ENCODE results near the gene BRSK1.

BRSK1 gene

DNA sequence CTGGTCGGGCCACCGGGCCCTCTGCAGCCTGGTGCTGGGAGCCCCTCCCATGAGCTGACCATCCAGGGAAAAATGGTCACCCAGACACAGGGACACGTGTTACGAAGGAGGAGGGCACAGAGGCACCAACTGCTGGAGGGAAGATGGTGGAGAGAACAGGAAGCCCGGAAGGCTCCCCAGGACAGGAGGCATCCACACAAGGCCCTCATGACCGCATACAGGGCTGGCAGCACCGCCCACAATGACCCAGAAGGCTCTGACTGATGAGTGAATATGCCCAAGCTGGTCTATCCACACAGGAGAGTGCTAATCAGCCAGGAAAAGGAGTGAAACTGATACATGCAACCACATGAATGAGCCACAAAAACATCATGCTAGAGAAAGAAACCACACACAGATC, 41.3 kb upstream of the BRSK1 start:
- no peaks in the 10 kb centered on the region for H3F3A ChIP-seq (ENCODE audit: control insufficient read depth, insufficient read depth)
- H3K79me2 ChIP-seq (ENCODE audit: control insufficient read depth, low read length): peaks cover 45% of the 10 kb centered on the region
- TF ChIP-seq, protein P1, sequence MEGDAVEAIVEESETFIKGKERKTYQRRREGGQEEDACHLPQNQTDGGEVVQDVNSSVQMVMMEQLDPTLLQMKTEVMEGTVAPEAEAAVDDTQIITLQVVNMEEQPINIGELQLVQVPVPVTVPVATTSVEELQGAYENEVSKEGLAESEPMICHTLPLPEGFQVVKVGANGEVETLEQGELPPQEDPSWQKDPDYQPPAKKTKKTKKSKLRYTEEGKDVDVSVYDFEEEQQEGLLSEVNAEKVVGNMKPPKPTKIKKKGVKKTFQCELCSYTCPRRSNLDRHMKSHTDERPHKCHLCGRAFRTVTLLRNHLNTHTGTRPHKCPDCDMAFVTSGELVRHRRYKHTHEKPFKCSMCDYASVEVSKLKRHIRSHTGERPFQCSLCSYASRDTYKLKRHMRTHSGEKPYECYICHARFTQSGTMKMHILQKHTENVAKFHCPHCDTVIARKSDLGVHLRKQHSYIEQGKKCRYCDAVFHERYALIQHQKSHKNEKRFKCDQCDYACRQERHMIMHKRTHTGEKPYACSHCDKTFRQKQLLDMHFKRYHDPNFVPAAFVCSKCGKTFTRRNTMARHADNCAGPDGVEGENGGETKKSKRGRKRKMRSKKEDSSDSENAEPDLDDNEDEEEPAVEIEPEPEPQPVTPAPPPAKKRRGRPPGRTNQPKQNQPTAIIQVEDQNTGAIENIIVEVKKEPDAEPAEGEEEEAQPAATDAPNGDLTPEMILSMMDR (IDR thresholded peaks at IDR 0.05; ENCODE audit: low read depth, low read length, poor library complexity, severe bottlenecking): no peak
- TF ChIP-seq EZH2phosphoT487 (IDR thresholded peaks at IDR 0.05; ENCODE audit: borderline replicate concordance, low read length): no peak
- H3K36me3 ChIP-seq (ENCODE audit: control insufficient read depth, low read length): peaks cover 95% of the 10 kb centered on the region
- H3K9me3 ChIP-seq (ENCODE audit: control insufficient read depth, insufficient read depth, low read length): no peaks in the 10 kb centered on the region
- H3K4me1 ChIP-seq (ENCODE audit: control insufficient read depth, low read length): no peaks in the 10 kb centered on the region
- H3K4me2 ChIP-seq (ENCODE audit: low read length): no peak overlapping the region
- no peaks in the 10 kb centered on the region for H3K9me2 ChIP-seq (replicated peaks; ENCODE audit: control insufficient read depth, low read length)
- no peak overlapping the region for H3K4me3 ChIP-seq (ENCODE audit: low read length)
- H4K20me1 ChIP-seq (ENCODE audit: control insufficient read depth, insufficient read depth, low read depth, low read length): peaks cover 12% of the 10 kb centered on the region; the same call in 1 of the 2 replicates
- no peak overlapping the region for H3K27ac ChIP-seq (ENCODE audit: low read depth, low read length)
- H3K27me3 ChIP-seq (ENCODE audit: control insufficient read depth, low read length): no peaks in the 10 kb centered on the region

DNA sequence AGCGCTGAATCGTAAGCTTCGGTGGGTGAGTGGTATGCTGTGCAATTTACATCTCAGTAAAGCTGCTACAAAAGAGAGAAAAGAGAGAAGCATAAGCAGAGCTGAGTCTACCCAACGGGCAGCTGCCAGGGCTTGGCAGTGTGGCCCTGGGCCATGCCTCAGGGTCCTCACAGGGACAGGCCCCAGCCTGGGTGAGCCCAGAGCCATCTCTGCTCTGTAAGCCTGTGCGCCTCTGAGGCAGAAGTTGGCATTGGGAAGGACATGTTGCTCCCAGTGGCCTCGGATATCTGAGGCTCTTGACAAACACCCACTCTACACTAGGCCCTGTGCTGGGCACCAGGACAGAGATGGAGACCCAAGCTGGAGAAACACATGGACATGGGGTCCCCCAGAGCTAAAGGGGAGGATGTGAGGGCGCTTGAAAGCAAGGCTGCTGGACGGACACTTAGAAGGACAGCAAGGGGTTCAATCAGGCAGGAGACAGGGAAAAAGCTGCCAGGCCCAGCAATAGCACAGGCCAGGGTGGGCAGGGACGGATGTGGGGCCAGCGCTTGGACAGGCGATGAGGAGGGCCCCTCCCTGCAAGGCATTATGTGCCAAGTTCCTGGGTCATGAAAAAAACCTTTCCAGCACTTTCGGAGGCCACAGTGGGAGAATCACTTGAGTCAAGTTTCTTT, 39.7 kb upstream of the BRSK1 start:
- H3F3A ChIP-seq (ENCODE audit: control insufficient read depth, insufficient read depth): no peaks in the 10 kb centered on the region
- H3K79me2 ChIP-seq (ENCODE audit: control insufficient read depth, low read length): peaks cover 59% of the 10 kb centered on the region
- no peak overlapping the region for H3K4me2 ChIP-seq (ENCODE audit: low read length)
- H3K9me2 ChIP-seq (replicated peaks; ENCODE audit: control insufficient read depth, low read length): no peaks in the 10 kb centered on the region
- no peaks in the 10 kb centered on the region for H3K27me3 ChIP-seq (ENCODE audit: control insufficient read depth, low read length)
- H4K20me1 ChIP-seq (ENCODE audit: control insufficient read depth, insufficient read depth, low read depth, low read length): peaks cover 21% of the 10 kb centered on the region; the same call in 1 of the 2 replicates
- peaks cover 95% of the 10 kb centered on the region for H3K36me3 ChIP-seq (ENCODE audit: control insufficient read depth, low read length)
- H3K4me1 ChIP-seq (ENCODE audit: control insufficient read depth, low read length): no peaks in the 10 kb centered on the region
- no peak for TF ChIP-seq EZH2phosphoT487 (IDR thresholded peaks at IDR 0.05; ENCODE audit: borderline replicate concordance, low read length)
- TF ChIP-seq, protein P1 (IDR thresholded peaks at IDR 0.05; ENCODE audit: low read depth, low read length, poor library complexity, severe bottlenecking): no peak
- H3K9me3 ChIP-seq (ENCODE audit: control insufficient read depth, insufficient read depth, low read length): no peaks in the 10 kb centered on the region
- no peak overlapping the region for H3K4me3 ChIP-seq (ENCODE audit: low read length)
- no peak overlapping the region for H3K27ac ChIP-seq (ENCODE audit: low read depth, low read length)

DNA sequence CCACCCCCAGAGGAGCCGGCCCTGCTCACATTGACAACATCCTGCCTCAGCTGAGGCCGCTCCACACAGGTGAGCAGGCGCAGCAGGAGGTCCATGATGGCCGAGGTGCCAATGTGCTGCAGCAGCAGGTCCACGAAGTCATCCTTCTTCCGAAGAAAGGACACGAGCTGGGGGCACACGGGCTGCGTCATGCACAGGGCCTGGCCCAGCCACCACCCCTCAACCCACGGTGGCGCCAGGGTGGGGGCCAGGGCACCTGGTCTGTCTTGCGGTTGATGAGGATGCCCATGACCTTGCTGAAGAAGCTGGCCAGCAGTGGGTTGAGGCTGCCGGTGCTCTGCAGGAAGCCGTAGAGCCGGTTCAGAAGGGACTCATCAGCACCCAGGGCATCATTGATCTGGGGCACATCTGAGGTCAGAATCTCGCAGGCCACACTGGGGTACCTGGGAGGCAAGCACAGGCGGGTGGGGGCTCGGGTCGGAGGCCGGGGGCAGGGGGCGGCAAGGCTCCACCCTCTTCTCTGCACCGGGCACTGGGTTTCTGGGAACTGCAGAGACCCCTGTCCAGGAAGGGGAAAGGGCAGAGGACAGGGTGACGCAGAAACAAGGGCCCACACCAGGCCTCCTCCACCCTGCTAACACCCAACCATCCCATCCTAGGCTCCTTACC, 38.4 kb upstream of the BRSK1 start:
- Histone ChIP-seq H3K4me2 (ENCODE audit: low read length) (no peak overlapping the region), H3K27me3 (ENCODE audit: control insufficient read depth, low read length) (no peaks in the 10 kb centered on the region), H3K9me2 (replicated peaks; ENCODE audit: control insufficient read depth, low read length) (no peaks in the 10 kb centered on the region), H3K27ac (ENCODE audit: low read depth, low read length) (no peak overlapping the region), H3K4me1 (ENCODE audit: control insufficient read depth, low read length) (no peaks in the 10 kb centered on the region), H3K36me3 (ENCODE audit: control insufficient read depth, low read length) (peaks cover 94% of the 10 kb centered on the region), H4K20me1 (ENCODE audit: control insufficient read depth, insufficient read depth, low read depth, low read length) (peaks cover 25% of the 10 kb centered on the region; the same call in 1 of the 2 replicates), H3K4me3 (ENCODE audit: low read length) (no peak overlapping the region), H3F3A (ENCODE audit: control insufficient read depth, insufficient read depth) (no peaks in the 10 kb centered on the region), H3K9me3 (ENCODE audit: control insufficient read depth, insufficient read depth, low read length) (no peaks in the 10 kb centered on the region), H3K79me2 (ENCODE audit: control insufficient read depth, low read length) (peaks cover 71% of the 10 kb centered on the region)
- no peak for TF ChIP-seq EZH2phosphoT487 (IDR thresholded peaks at IDR 0.05; ENCODE audit: borderline replicate concordance, low read length)
- TF ChIP-seq, protein P1 (IDR thresholded peaks at IDR 0.05; ENCODE audit: low read depth, low read length, poor library complexity, severe bottlenecking): no peak

Measured in DOHH2 (cell line).